Activated T-cell treated with anti-CD3 and anti-CD28 coated beads, Interleukin-2, amount 50 U/mL, for 24 hours (primary cell): ENCODE measurements around the gene PSMD11.
"Not testable (repeated sequence)": the region's sequence is repeated elsewhere in the genome, so short reads cannot be mapped to it uniquely, and the experiment has no call there.

Experiments used
- DNase-seq: peaks from one replicate; pipeline ENCODE4 v3.0.0-alpha.2; 2020
- H3K27ac Mint-ChIP-seq: 2 replicates; pipeline ENCODE4 v1.8.0; 2020; ENCODE audit warnings: mild to moderate bottlenecking, mixed read lengths
- H3K27me3 Mint-ChIP-seq: 2 replicates; pipeline ENCODE4 v1.8.0; 2020; ENCODE audit warnings: mixed read lengths
- H3K36me3 Mint-ChIP-seq: 2 replicates; pipeline ENCODE4 v1.8.0; 2020; ENCODE audit warnings: low read depth, mixed read lengths
- H3K4me1 Mint-ChIP-seq: 2 replicates; pipeline ENCODE4 v1.8.0; 2020; ENCODE audit warnings: low read depth, mixed read lengths
- H3K4me3 Mint-ChIP-seq: 2 replicates; pipeline ENCODE4 v1.8.0; 2020; ENCODE audit warnings: mild to moderate bottlenecking, moderate library complexity, mixed read lengths
- H3K9me3 Mint-ChIP-seq: 2 replicates; pipeline ENCODE4 v1.8.0; 2020; ENCODE audit warnings: mixed read lengths

Gene PSMD11

DNA sequence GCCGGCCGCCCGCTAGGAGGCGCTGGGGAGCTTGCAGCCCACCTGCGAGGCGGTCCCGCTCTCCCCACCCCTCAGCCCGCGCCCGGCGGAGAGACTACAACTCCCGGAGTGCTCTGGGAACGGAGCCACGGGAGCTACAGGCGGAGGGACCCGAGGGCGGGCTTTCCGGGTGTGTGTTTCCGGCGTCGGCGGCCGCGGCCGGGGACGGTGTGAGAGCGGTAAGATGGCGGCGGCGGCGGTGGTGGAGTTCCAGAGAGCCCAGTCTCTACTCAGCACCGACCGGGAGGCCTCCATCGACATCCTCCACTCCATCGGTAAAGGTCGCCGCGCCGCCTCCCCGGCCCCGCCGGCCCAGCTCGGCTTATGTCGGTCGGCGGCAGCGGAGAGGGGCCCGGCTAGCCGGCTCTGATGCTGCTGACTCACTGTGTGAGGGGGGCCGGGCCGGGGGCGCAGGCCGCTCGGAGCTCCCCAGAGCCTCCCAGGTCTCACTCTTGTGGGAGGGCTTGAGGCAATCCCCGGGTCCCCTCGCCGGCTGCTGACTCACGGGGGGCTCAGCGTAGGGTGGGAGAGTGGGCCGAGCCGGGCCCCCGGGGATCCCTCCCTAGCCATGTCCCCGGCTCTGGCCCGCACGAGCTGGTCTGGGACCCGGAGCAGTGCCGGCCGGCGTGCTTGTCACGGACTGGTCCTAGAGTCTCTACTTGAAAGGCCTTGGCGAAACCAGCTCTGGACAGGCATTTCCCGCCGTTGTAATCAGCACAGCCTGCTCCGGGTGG, at the start of gene PSMD11:
Gene PSMD11 (plus strand): TSS at position 210 of the 773 bp plus-strand sequence. CDS start 14 bp downstream, at position 224.
- Mint-ChIP-seq H3K4me1 (peaks cover 43% of the 10 kb centered on the region), H3K9me3 (no peaks in the 10 kb centered on the region), H3K4me3 (peak within 1 kb of the TSS; percentile 83), H3K27me3 (peaks cover 6% of the 10 kb centered on the region), H3K36me3 (peaks cover 46% of the 10 kb centered on the region), H3K27ac (peak within 1 kb of the TSS; percentile 87)
- DNase-seq = peak; percentile 99

DNA sequence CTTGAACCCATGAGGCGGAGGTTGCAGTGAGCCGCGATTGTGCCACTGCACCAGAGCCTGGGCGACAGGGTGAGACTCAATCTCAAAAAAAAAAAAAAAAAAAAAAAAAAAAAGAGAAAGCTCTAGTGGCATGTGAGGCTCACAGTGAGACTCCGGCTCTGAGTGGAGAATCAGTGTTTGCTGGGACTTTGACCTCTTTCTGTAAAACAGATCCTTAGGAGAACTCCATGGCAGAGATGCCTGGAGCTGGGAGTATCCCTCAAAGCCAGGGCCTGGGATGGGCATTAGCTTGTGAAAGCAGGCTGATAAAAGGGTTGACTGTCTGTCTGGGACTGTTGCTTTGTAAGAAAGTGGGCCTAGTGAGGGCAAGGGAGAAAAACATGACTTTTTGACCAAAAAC, 48.0 kb upstream of the PSMD11 start:
- H3K9me3 Mint-ChIP-seq = no peaks in the 10 kb centered on the region

DNA sequence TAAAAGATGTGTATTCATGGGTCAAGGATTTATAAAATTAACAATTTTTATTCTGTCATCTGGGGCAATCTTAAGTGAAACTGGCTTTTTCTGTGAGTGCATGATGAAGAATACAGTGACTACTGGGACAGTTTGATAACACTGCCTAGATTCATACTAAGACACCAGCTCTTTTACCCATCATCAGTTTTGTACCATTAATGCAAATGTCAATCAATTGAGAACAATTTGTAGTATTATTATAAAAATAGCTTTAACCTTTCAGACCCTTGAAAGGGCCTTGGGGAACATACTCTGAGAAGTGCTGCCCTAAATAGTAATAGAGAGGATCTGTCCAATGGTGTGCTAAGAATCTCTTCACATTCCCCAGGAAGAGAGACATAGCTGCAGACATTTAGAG, 45.4 kb upstream of the PSMD11 start:
- peaks cover 7% of the 10 kb centered on the region for H3K36me3 Mint-ChIP-seq
- no peak overlapping the region for H3K27ac Mint-ChIP-seq
- H3K27me3 Mint-ChIP-seq = no peaks in the 10 kb centered on the region

More for the DNA sequence above, 48.0 kb upstream of the PSMD11 start:
- no peak for DNase-seq
- peaks cover 9% of the 10 kb centered on the region for H3K36me3 Mint-ChIP-seq
- H3K4me1 Mint-ChIP-seq = peaks cover 7% of the 10 kb centered on the region
- no peaks in the 10 kb centered on the region for H3K27me3 Mint-ChIP-seq
- no peak overlapping the region for H3K4me3 Mint-ChIP-seq
- peak overlapping the region; percentile 2 for H3K27ac Mint-ChIP-seq

DNA sequence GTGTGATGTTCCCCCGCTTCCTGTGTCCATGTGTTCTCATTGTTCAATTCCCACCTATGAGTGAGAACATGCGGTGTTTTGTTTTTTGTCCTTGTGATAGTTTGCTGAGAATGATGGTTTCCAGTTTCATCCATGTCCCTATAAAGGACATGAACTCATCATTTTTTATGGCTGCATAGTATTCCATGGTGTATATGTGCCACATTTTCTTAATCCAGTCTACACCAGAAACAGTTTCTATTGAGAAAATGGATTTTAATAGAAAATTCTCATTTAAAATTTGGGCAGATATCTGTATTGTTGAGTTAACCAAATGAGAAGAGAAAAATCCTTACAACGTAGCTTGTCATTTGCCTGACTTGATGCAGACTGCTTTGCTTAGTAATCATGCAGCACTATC, 34.2 kb upstream of the PSMD11 start:
- not testable (repeated sequence) for H3K4me3 Mint-ChIP-seq, H3K4me1 Mint-ChIP-seq, DNase-seq, H3K36me3 Mint-ChIP-seq, H3K27me3 Mint-ChIP-seq, H3K9me3 Mint-ChIP-seq, H3K27ac Mint-ChIP-seq

More for the DNA sequence above, 45.4 kb upstream of the PSMD11 start:
- Mint-ChIP-seq H3K9me3 (no peaks in the 10 kb centered on the region), H3K4me1 (peaks cover 11% of the 10 kb centered on the region), H3K4me3 (no peak overlapping the region)
- no peak for DNase-seq

DNA sequence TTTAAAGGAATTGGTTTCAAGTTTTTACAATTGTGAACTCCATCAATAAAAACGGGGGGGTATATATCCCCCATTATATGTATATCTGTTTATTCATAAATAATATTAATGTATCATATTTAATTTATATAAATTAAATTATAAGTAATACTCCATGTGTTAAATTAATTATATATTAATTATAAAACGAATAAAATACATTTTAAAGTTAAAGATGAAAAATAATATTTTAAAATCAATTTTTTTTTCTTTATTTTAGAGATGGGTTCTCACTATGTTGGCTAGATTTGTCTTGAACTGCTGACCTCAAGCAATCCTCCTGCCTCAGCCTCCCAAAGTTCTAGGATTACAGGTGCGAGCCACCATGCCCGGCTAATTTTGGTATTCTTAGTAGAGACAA, 17.4 kb upstream of the PSMD11 start:
- DNase-seq = no peak
- H3K4me3 Mint-ChIP-seq = no peak overlapping the region
- H3K4me1 Mint-ChIP-seq = no peaks in the 10 kb centered on the region
- peaks cover 15% of the 10 kb centered on the region for H3K9me3 Mint-ChIP-seq
- H3K36me3 Mint-ChIP-seq = peaks cover 6% of the 10 kb centered on the region
- no peaks in the 10 kb centered on the region for H3K27me3 Mint-ChIP-seq
- no peak overlapping the region for H3K27ac Mint-ChIP-seq

DNA sequence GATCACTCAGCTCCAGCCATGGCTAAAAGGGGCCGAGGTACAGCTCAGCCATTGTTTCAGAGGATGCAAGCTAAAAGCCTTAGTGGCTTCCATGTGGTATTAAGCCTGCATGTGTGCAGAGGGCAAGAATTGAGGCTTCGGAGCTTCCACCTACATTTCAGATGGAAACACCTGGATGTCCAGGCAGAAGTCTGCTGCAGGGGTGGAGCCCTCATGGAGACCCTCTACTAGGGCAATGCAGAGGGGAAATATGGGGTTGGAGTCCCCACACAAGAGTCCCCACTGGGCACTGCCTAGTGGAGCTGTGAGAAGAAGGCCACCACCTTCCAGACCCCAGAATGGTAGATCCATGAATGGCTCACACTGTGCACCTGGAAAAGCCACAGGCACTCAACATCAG, 14.7 kb upstream of the PSMD11 start:
- Mint-ChIP-seq H3K27me3 (no peaks in the 10 kb centered on the region), H3K4me3 (no peak overlapping the region), H3K36me3 (peaks cover 6% of the 10 kb centered on the region), H3K4me1 (no peaks in the 10 kb centered on the region), H3K27ac (no peak overlapping the region), H3K9me3 (peaks cover 15% of the 10 kb centered on the region)
- DNase-seq = no peak

DNA sequence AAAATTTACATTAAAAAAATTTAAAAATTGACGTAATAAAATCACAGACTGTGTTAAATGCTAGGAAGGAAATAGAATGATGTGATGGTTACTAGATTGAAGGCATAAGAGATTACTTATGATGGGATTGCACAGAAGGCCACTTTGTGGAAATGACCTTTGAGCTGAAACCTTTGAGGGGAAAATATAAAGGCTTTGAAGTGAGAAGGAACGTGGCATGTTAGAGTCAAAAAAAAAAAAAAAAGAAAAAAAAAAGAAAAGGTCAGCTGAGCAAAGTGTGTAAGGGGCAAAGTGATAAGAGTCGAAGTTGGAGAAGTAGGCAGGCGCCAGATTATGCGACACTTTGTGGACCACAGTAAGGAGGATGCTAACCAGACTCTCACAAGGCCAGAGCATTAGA, 3.6 kb upstream of the PSMD11 start:
- Mint-ChIP-seq H3K36me3 (peaks cover 10% of the 10 kb centered on the region), H3K27me3 (peaks cover 6% of the 10 kb centered on the region), H3K4me1 (peaks cover 18% of the 10 kb centered on the region), H3K9me3 (no peaks in the 10 kb centered on the region), H3K4me3 (no peak overlapping the region), H3K27ac (no peak overlapping the region)
- no peak for DNase-seq

DNA sequence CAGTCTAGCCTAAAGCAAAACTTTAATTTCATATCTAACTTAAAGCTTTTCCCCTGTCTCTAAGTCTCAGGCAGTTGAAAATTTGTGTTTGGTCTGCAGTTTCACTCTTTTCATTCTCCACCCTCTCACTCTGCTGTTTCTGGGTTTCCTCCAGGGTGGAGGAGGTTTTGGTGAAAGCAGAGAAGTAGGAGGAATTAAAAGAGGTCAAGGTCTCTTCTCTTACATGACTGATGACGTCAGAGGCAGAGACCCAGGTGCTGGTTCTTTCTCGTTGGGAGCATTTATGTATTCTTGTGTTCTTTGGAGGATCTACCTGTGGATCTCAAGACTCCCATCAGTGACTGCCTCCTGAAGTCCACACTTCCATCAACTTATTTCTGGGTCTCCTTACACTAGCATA, 2.4 kb upstream of the PSMD11 start:
- H3K9me3 Mint-ChIP-seq = no peaks in the 10 kb centered on the region
- no peak overlapping the region for H3K27ac Mint-ChIP-seq
- peaks cover 6% of the 10 kb centered on the region for H3K27me3 Mint-ChIP-seq
- no peak for DNase-seq
- H3K4me1 Mint-ChIP-seq = peaks cover 29% of the 10 kb centered on the region
- peaks cover 22% of the 10 kb centered on the region for H3K36me3 Mint-ChIP-seq
- H3K4me3 Mint-ChIP-seq = no peak overlapping the region

DNA sequence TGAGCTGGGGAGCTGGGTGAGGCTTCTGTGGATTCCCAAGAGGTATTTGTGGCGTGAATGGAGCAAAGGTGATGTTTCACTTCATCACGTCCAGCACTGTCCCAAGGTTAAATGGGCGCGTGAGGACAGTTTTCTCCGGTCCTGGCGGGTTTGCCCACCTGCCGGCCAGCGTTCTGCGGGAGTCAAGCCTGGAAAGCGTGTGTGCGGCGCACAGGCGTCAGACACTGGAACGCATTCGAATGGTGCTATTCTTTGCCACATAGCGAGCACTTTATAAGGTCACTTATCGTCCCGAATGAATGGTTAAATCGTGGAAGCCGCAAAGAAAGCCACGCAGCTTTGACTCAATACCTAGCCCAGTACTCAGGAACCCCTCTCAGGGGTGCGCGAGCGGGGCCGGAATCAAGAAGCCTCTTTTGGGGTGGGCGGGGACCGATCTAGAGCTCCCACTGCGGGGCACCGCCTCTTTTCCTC, 446 bp upstream of the PSMD11 start:
- Mint-ChIP-seq H3K27me3 (peaks cover 6% of the 10 kb centered on the region), H3K36me3 (peaks cover 40% of the 10 kb centered on the region), H3K4me1 (peaks cover 41% of the 10 kb centered on the region), H3K9me3 (no peaks in the 10 kb centered on the region), H3K27ac (peak overlapping the region; percentile 87), H3K4me3 (peak overlapping the region; percentile 83)
- no peak for DNase-seq

DNA sequence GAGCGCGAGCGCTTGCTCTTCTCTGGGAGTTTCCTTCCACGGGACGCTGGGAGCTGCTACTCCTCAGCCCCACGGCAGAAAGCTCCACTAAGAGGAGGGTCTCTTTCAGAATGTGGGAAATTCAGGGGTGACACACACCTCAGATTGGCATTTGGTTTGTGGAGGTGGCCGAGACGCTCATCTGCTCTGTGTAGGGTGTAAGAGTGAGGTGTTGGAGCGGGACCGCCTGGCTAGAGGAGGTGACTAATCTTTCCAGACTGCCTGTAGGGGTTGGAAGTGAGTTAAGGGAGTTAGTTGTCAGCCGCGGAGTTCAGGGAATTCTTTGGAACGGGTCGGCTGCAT, 735 bp downstream of the PSMD11 start:
- no peak for DNase-seq
- Mint-ChIP-seq H3K4me3 (peak overlapping the region; percentile 83), H3K27me3 (peaks cover 6% of the 10 kb centered on the region), H3K27ac (peak overlapping the region; percentile 87), H3K4me1 (peaks cover 48% of the 10 kb centered on the region), H3K9me3 (no peaks in the 10 kb centered on the region), H3K36me3 (peaks cover 52% of the 10 kb centered on the region)

DNA sequence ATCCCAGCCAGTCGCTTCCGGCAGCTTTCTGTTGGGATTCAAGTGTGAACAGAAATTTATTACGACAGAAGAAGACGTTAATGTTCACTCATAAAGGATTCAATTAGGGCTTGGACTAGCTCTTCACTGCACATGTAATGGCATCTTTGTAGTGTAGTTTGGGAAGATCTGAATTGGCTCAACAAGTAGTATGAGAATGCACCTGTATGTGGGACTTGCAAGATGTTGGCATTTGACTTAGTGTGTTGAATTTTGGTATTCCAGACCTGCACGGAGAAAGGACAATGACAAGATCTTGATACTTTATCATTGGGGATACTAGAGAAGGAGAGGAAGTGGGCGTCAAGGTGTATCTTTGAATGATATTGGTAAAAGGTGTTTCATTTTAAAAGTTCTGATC, 1.2 kb downstream of the PSMD11 start:
- Mint-ChIP-seq H3K4me1 (peaks cover 50% of the 10 kb centered on the region), H3K27me3 (peaks cover 6% of the 10 kb centered on the region), H3K4me3 (peak overlapping the region; percentile 83), H3K9me3 (no peaks in the 10 kb centered on the region), H3K27ac (peak overlapping the region; percentile 87), H3K36me3 (peaks cover 57% of the 10 kb centered on the region)
- DNase-seq = no peak

DNA sequence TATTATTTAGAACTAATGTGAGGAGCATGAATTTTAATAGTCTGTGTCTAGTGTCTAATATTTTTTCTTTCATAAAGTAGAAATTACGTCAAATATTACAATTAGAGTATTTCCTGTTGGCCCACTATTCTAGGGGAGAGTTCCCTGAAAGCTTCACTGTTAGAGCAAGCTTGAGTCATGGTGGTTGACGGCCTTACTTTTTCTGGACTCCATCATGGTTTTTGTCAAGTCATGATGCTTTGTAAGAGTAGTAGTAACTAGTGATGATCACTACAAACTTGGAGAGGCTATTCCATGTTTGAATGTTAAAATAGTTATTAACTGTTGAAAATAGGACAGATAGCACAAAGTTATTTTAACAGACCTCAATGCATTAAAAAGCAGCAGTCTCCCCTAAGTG, 1.7 kb downstream of the PSMD11 start:
- no peaks in the 10 kb centered on the region for H3K9me3 Mint-ChIP-seq
- H3K4me1 Mint-ChIP-seq = peaks cover 48% of the 10 kb centered on the region
- H3K36me3 Mint-ChIP-seq = peaks cover 61% of the 10 kb centered on the region
- H3K4me3 Mint-ChIP-seq = peak overlapping the region; percentile 83
- peaks cover 6% of the 10 kb centered on the region for H3K27me3 Mint-ChIP-seq
- DNase-seq = no peak
- H3K27ac Mint-ChIP-seq = peak overlapping the region; percentile 87

DNA sequence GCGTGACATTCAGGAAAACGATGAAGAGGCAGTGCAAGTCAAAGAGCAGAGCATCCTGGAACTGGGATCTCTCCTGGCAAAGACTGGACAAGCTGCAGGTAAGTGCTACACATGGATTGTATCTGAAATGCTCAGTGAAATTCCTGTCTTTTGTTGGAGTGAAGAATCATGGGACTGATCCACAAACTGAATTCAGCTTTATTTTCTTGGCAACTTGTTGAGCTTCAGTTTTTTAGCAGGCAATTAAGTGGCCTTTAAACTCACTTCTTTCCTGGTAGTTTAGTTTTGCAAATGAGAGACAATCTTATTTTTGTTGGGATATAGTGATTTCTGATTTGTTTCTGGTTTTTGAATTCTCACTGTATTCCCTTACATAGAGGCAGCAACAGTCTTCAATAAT, 2.6 kb downstream of the PSMD11 start:
- Mint-ChIP-seq H3K27ac (peak overlapping the region; percentile 87), H3K4me1 (peaks cover 50% of the 10 kb centered on the region), H3K9me3 (no peaks in the 10 kb centered on the region), H3K36me3 (peaks cover 71% of the 10 kb centered on the region), H3K27me3 (peaks cover 6% of the 10 kb centered on the region), H3K4me3 (peak overlapping the region; percentile 83)
- DNase-seq = no peak

DNA sequence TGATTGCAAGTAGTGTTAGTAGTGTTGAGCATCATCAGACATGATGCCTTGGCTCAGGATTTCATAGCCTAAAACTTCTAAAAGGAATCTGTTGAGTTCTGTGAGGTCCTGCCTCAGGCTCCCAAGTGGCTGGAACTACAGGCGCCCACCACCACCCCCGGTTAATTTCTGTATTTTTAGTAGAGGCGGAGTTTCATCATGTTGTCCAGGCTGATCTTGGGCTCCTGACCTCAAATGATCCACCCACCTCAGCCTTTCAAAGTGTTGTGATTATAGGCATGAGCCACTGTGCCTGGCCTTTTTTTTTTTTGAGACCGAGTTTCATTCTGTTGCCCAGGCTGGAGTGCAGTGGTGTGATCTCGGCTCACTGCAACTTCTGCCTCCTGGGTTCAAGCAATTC, 5.7 kb downstream of the PSMD11 start:
- Mint-ChIP-seq H3K27me3 (no peaks in the 10 kb centered on the region), H3K4me1 (peaks cover 51% of the 10 kb centered on the region), H3K27ac (no peak overlapping the region), H3K9me3 (no peaks in the 10 kb centered on the region), H3K36me3 (peaks cover 99% of the 10 kb centered on the region), H3K4me3 (no peak overlapping the region)
- DNase-seq = no peak

DNA sequence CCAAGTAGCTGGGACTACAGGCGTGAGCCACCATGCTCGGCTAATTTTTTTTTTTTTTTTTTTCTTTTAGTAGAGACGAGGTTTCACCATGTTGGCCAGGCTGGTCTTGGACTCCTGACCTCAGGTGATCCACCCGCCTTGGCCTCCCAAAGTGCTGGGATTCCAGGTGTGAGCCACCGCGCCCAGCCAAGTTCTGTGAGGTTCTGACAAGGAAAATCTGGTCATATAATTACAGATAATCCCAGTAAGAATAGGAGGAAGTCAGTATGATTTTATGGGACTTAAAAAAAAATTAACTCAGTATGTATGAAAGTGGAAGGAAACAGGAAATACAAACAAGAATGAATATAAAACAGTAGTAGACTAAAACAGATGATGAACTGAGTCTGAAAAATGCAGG, 6.1 kb downstream of the PSMD11 start:
- H3K36me3 Mint-ChIP-seq = peaks cover 99% of the 10 kb centered on the region
- H3K4me1 Mint-ChIP-seq = peaks cover 51% of the 10 kb centered on the region
- peak overlapping the region; percentile 44 for H3K27ac Mint-ChIP-seq
- H3K4me3 Mint-ChIP-seq, DNase-seq, H3K27me3 Mint-ChIP-seq, H3K9me3 Mint-ChIP-seq: not testable (repeated sequence)
